Smooth muscle cell (in vitro differentiated cells): ENCODE measurements around the gene CFAP97D1. TPM values are rescaled to one million over a fixed set of nuclear protein-coding genes. Genes with fewer than 3 reads are reported as not detected.

Experiments used
- DNase-seq: peaks from one replicate; lab custom pipeline; 2025; ENCODE audit not compliant: unreplicated experiment; lab: John Stamatoyannopoulos, UW
- H2AFZ ChIP-seq: fragments of 200-600 bp; sonication (generic); 2 replicates; pipeline ENCODE4 v1.6.0; 2016; ENCODE audit warnings: antibody characterized with exemption, low read depth, mild to moderate bottlenecking
- H3F3A ChIP-seq: fragments of 200-600 bp; sonication (generic); 2 replicates; pipeline ENCODE4 v1.6.0; 2017; ENCODE audit warnings: antibody characterized with exemption, low read depth
- H3K27ac ChIP-seq: fragments of 200-600 bp; sonication (generic); 2 replicates; pipeline ENCODE4 v1.5.1; 2016; ENCODE audit warnings: low read depth, mild to moderate bottlenecking
- H3K27me3 ChIP-seq: fragments of 200-600 bp; sonication (generic); 2 replicates; pipeline ENCODE4 v1.6.1; 2016; ENCODE audit warnings: low read depth, mild to moderate bottlenecking
- H3K36me3 ChIP-seq: fragments of 200-600 bp; sonication (generic); 2 replicates; pipeline ENCODE4 v1.5.1; 2016; ENCODE audit warnings: low read depth
- H3K4me1 ChIP-seq: fragments of 200-600 bp; sonication (generic); 2 replicates; pipeline ENCODE4 v1.5.1; 2016; ENCODE audit warnings: low read depth
- H3K4me2 ChIP-seq: fragments of 200-600 bp; sonication (generic); 2 replicates; pipeline ENCODE4 v1.6.0; 2016; ENCODE audit warnings: mild to moderate bottlenecking
- H3K4me3 ChIP-seq: fragments of 200-600 bp; sonication (generic); 2 replicates; pipeline ENCODE4 v1.5.1; 2016; ENCODE audit warnings: mild to moderate bottlenecking
- H3K79me2 ChIP-seq: fragments of 200-600 bp; sonication (generic); 2 replicates; pipeline ENCODE4 v1.6.0; 2016; ENCODE audit warnings: low read depth, mild to moderate bottlenecking
- H3K9ac ChIP-seq: fragments of 200-600 bp; sonication (generic); 2 replicates; pipeline ENCODE4 v1.6.0; 2016; ENCODE audit warnings: low read depth
- H3K9me3 ChIP-seq: fragments of 200-600 bp; sonication (generic); replicated peaks from 2 replicates; pipeline ENCODE4 v1.5.1; 2016; ENCODE audit warnings: low read depth
- H4K20me1 ChIP-seq: fragments of 200-600 bp; sonication (generic); 2 replicates; pipeline ENCODE4 v1.6.0; 2016; ENCODE audit warnings: low read depth
- CTCF ChIP-seq: fragments of 200-600 bp; sonication (generic); IDR thresholded peaks from 2 replicates; pipeline ENCODE4 v1.5.1; 2017; ENCODE audit warnings: borderline replicate concordance, mild to moderate bottlenecking, antibody characterized with exemption; ENCODE audit not compliant: insufficient read depth, poor library complexity, severe bottlenecking
- WGBS: methylation state at CpG from one replicate; pipeline ENCODE4 v1.1.7; 2016; ENCODE audit warnings: low lambda C conversion rate; 5-methylcytosine and 5-hydroxymethylcytosine counted together
- polyA plus RNA-seq: library from polyadenylated mRNA; unstranded; fragments of >200 nt; fragmentation: Nextera tagmentation; extraction: Ambion mirVana; gene quantifications from 2 replicates; pipeline ENCODE4 v1.2.1, GENCODE V29; 2016
- total RNA-seq: library from RNA; depleted of rRNA; stranded (reverse); fragments of >200 nt; gene quantifications from 2 replicates; pipeline ENCODE4 v1.2.3, GENCODE V29; 2014

CFAP97D1 gene
- total and polyA plus RNA-seq, 2 experiments from 2014 or later, result 0.09 TPM; not detected in 1

GRCh38 chr17:43823350-43824084 is 43.3 kb downstream of the CFAP97D1 start:
- Histone ChIP-seq H3K79me2 (no peaks in the 10 kb centered on the region), H3K4me3 (no peak overlapping the region), H3K4me1 (no peaks in the 10 kb centered on the region), H3K9me3 (no peaks in the 10 kb centered on the region), H3K27me3 (no peaks in the 10 kb centered on the region), H3F3A (no peaks in the 10 kb centered on the region), H3K36me3 (no peaks in the 10 kb centered on the region), H3K4me2 (no peak overlapping the region), H3K27ac (no peak overlapping the region), H2AFZ (no peak overlapping the region), H3K9ac (no peak overlapping the region), H4K20me1 (no peaks in the 10 kb centered on the region)
- WGBS, result 93% methylated on average over 10 of the region's 10 CpGs
- no peak for DNase-seq
- no peak for TF ChIP-seq CTCF

GRCh38 chr17:43825567-43825966 is 45.3 kb downstream of the CFAP97D1 start:
- no peaks in the 10 kb centered on the region for H3K4me1 ChIP-seq

DNA sequence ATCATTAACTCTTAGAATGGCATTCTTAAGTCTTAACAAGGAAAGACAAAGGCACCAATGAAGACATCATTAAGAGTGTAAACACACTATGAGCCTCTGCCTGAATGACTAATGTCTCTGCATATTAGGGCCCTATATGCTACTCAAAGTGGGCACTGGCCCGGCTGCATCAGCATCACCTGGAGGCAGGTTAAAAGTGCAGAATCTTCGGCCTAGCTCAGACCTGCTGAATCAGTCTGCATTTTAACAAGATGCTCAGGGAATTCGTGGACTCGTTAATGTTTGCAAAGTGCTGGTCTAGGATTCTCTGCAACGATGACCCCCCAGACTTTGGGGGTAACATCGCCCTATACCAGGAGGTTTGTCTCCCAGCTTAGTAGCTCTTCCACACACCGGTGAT is 46.0 kb downstream of the CFAP97D1 start:
- no peak overlapping the region for H3K27ac ChIP-seq
- H3K27me3 ChIP-seq, result no peaks in the 10 kb centered on the region
- H4K20me1 ChIP-seq, result no peaks in the 10 kb centered on the region
- no peak overlapping the region for H3K4me2 ChIP-seq
- no peaks in the 10 kb centered on the region for H3F3A ChIP-seq
- no peaks in the 10 kb centered on the region for H3K36me3 ChIP-seq
- H3K4me1 ChIP-seq, result no peaks in the 10 kb centered on the region
- TF ChIP-seq CTCF, result no peak
- WGBS, result 97% methylated on average over 7 of the region's 7 CpGs
- no peaks in the 10 kb centered on the region for H3K79me2 ChIP-seq
- no peak overlapping the region for H3K9ac ChIP-seq
- DNase-seq, result no peak
- H3K9me3 ChIP-seq, result no peaks in the 10 kb centered on the region
- no peak overlapping the region for H3K4me3 ChIP-seq
- H2AFZ ChIP-seq, result no peak overlapping the region

More at GRCh38 chr17:43825567-43825966, 45.3 kb downstream of the CFAP97D1 start:
- WGBS, result 94% methylated on average over 12 of the region's 12 CpGs
- Histone ChIP-seq H3K9me3 (no peaks in the 10 kb centered on the region), H4K20me1 (no peaks in the 10 kb centered on the region), H3K79me2 (no peaks in the 10 kb centered on the region), H3K36me3 (no peaks in the 10 kb centered on the region), H3K4me2 (no peak overlapping the region), H2AFZ (no peak overlapping the region), H3F3A (no peaks in the 10 kb centered on the region), H3K27me3 (no peaks in the 10 kb centered on the region), H3K27ac (no peak overlapping the region), H3K9ac (no peak overlapping the region), H3K4me3 (no peak overlapping the region)
- no peak for DNase-seq
- TF ChIP-seq CTCF, result no peak

GRCh38 chr17:43827596-43827995 is 47.4 kb downstream of the CFAP97D1 start:
- over 99% methylated on average over 9 of the region's 9 CpGs for WGBS
- Histone ChIP-seq H3K9ac (no peak overlapping the region), H3K36me3 (no peaks in the 10 kb centered on the region), H3K79me2 (no peaks in the 10 kb centered on the region), H3K9me3 (no peaks in the 10 kb centered on the region), H3K27ac (no peak overlapping the region), H3K4me3 (no peak overlapping the region), H4K20me1 (peaks cover 7% of the 10 kb centered on the region), H3K27me3 (no peaks in the 10 kb centered on the region), H3F3A (no peaks in the 10 kb centered on the region), H2AFZ (no peak overlapping the region), H3K4me2 (no peak overlapping the region), H3K4me1 (peaks cover 6% of the 10 kb centered on the region)
- DNase-seq, result no peak
- no peak for TF ChIP-seq CTCF
